Measurements from ENCODE around the gene ATOH8.

The ATOH8 gene, protein sequence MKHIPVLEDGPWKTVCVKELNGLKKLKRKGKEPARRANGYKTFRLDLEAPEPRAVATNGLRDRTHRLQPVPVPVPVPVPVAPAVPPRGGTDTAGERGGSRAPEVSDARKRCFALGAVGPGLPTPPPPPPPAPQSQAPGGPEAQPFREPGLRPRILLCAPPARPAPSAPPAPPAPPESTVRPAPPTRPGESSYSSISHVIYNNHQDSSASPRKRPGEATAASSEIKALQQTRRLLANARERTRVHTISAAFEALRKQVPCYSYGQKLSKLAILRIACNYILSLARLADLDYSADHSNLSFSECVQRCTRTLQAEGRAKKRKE

DNA sequence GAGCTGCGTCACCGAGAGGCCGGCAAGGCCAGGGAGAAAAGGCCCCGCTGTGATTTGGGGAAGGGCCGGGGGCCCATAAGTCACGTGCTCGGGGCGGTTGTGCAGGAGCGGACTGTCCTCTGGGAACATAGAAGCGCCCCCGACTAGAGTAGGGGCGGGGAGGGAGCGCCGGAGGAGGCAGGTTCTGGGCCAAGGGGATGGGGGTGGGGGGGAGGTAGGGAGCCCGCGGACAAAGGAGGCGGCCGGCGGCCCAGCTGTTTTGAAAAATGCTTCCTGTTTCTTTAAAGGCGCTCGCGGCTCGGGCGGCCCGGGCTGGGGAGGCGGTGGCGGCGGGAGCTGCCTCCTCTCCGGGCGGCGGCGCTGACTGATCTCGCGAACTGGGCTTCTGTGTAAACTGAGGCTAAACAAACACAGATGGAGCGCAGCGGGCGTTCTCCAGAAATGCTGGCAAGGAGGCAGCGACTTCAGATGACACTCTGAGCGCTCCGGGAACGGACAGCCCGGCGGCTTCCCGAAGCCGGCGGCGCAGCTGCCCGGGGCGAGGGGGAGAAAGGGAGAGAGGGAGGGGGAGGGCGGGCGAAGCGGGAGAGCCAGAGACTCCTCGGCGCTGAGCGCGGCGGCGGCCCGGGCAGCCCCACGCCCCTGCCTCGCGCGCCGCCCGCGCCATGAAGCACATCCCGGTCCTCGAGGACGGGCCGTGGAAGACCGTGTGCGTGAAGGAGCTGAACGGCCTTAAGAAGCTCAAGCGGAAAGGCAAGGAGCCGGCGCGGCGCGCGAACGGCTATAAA lies at the start of gene ATOH8:
TSS of gene ATOH8 (plus strand) at position 467 of the 788 bp plus-strand sequence. CDS start at position 666, 199 bp downstream.
- H3K36me3 ChIP-seq = no peaks in the 10 kb centered on the region
- H3K27me3 ChIP-seq = peaks cover 68 to 82% (median 74%) of the 10 kb centered on the region in 11 experiments
- H3K4me2 ChIP-seq = peak within 1 kb of the TSS; percentile 94 to 100 (median 100)
- H3K4me1 ChIP-seq = peaks cover 26 to 34% (median 30%) of the 10 kb centered on the region in 10 experiments
- TF ChIP-seq Cebpa-rat (IDR thresholded peaks at IDR 0.05) = no peak
- H3K9ac ChIP-seq = peak within 1 kb of the TSS; percentile 31 to 71 (median 65); a peak in 21 of 22 replicates
- H3K27ac ChIP-seq = peak within 1 kb of the TSS in 2 of 11 experiments; percentile 37 to 41; a peak in 3 of 22 replicates
- peaks cover 0 to 58% (median 31%) of the 10 kb centered on the region in 11 experiments; a peak in 17 of 22 replicates for H4K20me1 ChIP-seq
- peak within 1 kb of the TSS; percentile 60 to 76 (median 66) for H3K4me3 ChIP-seq
- H3K9me3 ChIP-seq (replicated peaks in 1 of 11) = no peaks in the 10 kb centered on the region

DNA sequence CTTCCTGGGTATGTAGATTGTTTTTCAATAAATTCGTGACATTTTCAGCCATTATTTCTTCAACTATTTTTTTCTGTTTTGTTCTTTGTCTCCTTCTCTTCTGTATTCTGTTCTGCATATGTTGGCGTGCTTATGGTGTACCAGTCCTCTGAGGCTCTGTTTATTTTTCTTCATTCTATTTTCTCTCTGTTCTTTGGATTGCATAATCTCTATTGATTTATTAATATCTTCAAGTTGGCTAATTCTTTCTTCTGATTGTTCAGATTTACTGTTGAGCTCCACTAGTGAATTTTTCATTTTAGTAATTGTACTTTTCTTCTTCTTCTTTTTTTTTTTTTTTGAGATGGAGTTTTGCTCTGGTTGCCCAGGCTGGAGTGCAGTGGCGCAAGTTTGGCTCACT lies 49.8 kb upstream of the ATOH8 start:
- Histone ChIP-seq H3K9ac (peak overlapping the region in 4 of 11 experiments; percentile 73 to 86 (median 83); a peak in 5 of 22 replicates), H3K27ac (peak overlapping the region in 8 of 11 experiments; percentile 70 to 97 (median 82); a peak in 15 of 22 replicates), H3K36me3 (no peaks in the 10 kb centered on the region), H3K27me3 (no peaks in the 10 kb centered on the region), H3K4me3 (no peak overlapping the region), H4K20me1 (no peaks in the 10 kb centered on the region), H3K4me1 (peaks cover 49 to 84% (median 68%) of the 10 kb centered on the region in 10 experiments), H3K4me2 (peak overlapping the region; percentile 78 to 97 (median 90)), H3K9me3 (replicated peaks in 1 of 11) (peaks cover 0 to 3% (median 0%) of the 10 kb centered on the region in 11 experiments; a peak in 1 of 22 replicates)
- TF ChIP-seq Cebpa-rat (IDR thresholded peaks at IDR 0.05) = no peak

DNA sequence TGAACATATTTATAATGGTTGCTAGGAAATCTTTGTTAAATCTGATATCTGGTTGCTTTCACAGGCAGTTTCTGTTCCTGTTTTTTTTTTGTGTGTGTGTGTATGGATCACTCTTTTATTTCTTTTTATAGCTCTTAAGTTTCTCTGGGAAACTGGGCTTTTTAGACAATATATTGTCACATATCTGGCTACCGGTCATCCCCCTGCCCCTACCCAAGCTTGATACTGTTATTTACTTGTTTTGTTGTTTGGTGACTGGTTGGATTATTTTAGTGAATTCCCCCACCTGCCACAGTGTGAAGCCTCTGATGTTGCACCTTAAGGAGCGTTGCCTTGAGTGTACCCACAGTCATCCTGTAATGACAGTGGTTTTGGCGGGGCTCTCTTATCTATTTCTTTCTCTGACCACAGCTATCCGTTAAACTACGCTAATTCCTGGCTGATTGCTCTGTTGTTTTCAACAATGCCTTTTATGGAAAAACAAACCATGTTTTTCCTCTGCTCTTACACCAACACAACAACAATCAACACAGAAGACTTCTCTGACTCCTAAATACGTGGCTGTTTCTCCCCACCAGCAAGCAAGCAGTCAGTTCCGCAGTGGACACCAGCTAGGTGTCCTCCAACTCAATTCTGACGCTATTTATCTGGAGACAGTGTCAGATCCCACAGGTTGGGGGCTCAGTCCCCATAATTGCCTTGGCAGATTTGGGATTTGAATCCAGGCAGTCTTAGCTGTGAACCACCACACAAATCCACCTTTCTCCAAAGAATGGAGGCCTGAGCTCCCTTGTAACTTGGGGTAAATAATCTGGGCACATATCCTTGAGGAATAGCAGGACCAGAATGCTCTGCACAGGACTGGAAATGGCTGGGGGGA lies 48.8 kb upstream of the ATOH8 start:
- Histone ChIP-seq H3K4me3 (peak overlapping the region in 7 of 10 experiments; percentile 0 to 53 (median 31); a peak in 8 of 20 replicates), H3K4me1 (peaks cover 59 to 89% (median 74%) of the 10 kb centered on the region in 10 experiments), H3K27ac (peak overlapping the region; percentile 70 to 97 (median 75))

DNA sequence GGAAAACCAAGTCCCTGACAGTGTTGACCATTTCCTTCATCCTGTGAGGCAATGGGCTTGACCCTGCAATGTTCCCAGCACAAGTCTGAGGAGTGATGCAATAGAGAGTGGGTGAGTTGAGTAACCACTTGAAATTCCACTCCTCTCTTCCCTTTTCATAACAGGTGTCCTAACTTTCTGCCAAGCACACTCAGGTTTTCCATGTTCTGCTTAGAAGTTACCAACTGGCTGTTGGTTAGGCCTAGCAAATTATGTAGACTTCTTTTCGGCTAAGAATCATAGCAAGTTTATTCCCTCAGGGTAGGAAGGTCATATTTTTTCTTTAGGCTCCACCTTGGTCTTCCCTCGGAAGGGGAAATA lies 48.1 kb upstream of the ATOH8 start:
- Histone ChIP-seq H4K20me1 (no peaks in the 10 kb centered on the region), H3K27me3 (no peaks in the 10 kb centered on the region), H3K27ac (peak overlapping the region; percentile 70 to 97 (median 75)), H3K4me1 (peaks cover 65 to 95% (median 80%) of the 10 kb centered on the region in 10 experiments), H3K9me3 (replicated peaks in 1 of 11) (no peaks in the 10 kb centered on the region), H3K4me3 (peak overlapping the region in 5 of 10 experiments; percentile 0 to 53 (median 38); a peak in 5 of 20 replicates), H3K4me2 (peak overlapping the region; percentile 78 to 97 (median 90)), H3K9ac (peak overlapping the region; percentile 41 to 86 (median 56); a peak in 19 of 22 replicates), H3K36me3 (no peaks in the 10 kb centered on the region)
- peak; percentile 21 to 93 (median 67); a peak in 18 of 22 replicates for TF ChIP-seq Cebpa-rat (IDR thresholded peaks at IDR 0.05)

More for the DNA sequence above, 48.8 kb upstream of the ATOH8 start:
- H3K27me3 ChIP-seq = no peaks in the 10 kb centered on the region
- H4K20me1 ChIP-seq = no peaks in the 10 kb centered on the region
- peak overlapping the region; percentile 41 to 86 (median 56) for H3K9ac ChIP-seq
- H3K36me3 ChIP-seq = no peaks in the 10 kb centered on the region
- peak overlapping the region; percentile 78 to 97 (median 90) for H3K4me2 ChIP-seq
- H3K9me3 ChIP-seq (replicated peaks in 1 of 11) = no peaks in the 10 kb centered on the region
- no peak for TF ChIP-seq Cebpa-rat (IDR thresholded peaks at IDR 0.05)

DNA sequence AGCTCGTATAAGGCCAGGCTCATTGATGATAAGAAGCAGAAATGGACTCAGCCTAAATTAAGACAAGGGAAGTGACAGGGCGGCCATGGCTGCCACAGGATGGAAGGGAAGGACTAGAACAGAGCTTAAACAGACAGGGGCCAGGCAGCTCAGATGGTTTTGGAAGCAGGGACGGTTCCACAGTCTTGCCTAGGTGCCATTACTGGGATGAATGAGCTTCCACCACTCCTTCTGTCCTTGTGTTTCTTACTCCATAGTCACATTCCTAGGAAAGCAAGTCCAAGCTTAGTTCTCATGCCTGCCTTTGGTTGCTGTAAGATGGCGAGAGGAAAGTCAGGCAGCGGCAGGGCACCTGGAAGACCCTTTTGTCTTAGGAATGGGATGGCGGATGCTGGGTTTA lies 47.7 kb upstream of the ATOH8 start:
- H3K36me3 ChIP-seq = no peaks in the 10 kb centered on the region
- no peaks in the 10 kb centered on the region for H3K9me3 ChIP-seq (replicated peaks in 1 of 11)
- H3K9ac ChIP-seq = peak overlapping the region in 6 of 11 experiments; percentile 4 to 86 (median 78); a peak in 11 of 22 replicates
- no peaks in the 10 kb centered on the region for H3K27me3 ChIP-seq
- H3K4me2 ChIP-seq = peak overlapping the region; percentile 78 to 97 (median 90)
- no peak for TF ChIP-seq Cebpa-rat (IDR thresholded peaks at IDR 0.05)
- H3K4me1 ChIP-seq = peaks cover 69 to 97% (median 84%) of the 10 kb centered on the region in 10 experiments
- H4K20me1 ChIP-seq = no peaks in the 10 kb centered on the region
- peak overlapping the region in 1 of 10 experiments; percentile 53; a peak in 1 of 20 replicates for H3K4me3 ChIP-seq
- H3K27ac ChIP-seq = peak overlapping the region; percentile 70 to 97 (median 75)

DNA sequence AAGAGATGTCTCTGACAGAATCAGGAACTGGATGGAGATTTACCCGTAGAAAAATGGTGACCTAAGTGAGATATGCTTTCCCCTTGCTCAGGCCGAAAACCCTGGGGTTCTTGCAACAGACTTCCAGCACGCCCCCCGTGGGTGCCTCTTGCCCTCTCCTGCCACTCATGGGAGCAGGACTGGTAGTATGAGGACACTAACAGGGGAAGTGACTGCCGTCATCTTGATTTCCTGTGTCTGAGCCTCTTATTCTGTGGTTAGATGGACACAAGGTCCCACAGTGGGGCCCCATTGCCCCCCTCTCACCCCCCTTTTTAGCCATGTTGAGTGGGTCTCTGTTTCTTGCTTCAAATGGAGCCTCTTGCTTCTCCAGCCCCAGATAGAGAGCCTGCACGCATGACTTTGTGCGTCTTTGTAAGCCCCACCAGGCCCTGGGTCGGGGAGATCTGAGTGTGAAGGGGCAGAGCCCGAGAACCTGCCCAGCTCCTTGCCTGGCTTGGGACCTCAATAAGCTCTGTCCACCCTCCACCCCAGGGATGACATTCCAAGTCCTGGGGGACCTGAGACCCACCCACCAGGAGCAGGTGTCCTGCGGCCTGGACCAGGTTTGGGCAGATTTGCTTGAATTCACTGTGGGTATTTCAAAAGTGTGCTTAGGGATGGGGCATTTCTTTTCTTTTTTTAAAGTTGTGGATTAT lies 47.0 kb upstream of the ATOH8 start:
- Histone ChIP-seq H3K9me3 (replicated peaks in 1 of 11) (no peaks in the 10 kb centered on the region), H3K4me1 (peaks cover 76 to 97% (median 87%) of the 10 kb centered on the region in 10 experiments), H4K20me1 (no peaks in the 10 kb centered on the region), H3K27ac (peak overlapping the region; percentile 70 to 97 (median 75)), H3K27me3 (no peaks in the 10 kb centered on the region), H3K4me2 (peak overlapping the region; percentile 78 to 97 (median 90)), H3K4me3 (peak overlapping the region in 1 of 10 experiments; percentile 53; a peak in 1 of 20 replicates), H3K9ac (peak overlapping the region in 7 of 11 experiments; percentile 4 to 86 (median 73); a peak in 10 of 22 replicates), H3K36me3 (no peaks in the 10 kb centered on the region)
- no peak for TF ChIP-seq Cebpa-rat (IDR thresholded peaks at IDR 0.05)

DNA sequence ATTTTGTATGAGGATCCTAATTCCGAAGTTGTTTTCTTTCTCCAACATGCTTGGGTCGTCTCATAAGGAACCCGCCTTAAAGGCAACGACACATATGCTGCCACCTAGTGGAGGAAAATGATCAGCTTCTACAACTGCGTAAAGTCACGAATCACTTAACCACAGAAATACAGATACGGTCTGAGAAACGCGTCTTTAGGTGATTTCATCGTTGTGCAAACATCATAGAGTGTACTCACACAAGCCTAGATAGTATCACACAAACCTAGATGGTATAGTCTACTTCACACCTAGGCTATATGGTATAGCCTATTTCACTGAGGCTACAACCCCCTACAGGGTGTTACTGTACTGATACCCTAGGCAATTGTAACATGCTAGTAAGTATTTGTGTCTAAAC lies 46.5 kb upstream of the ATOH8 start:
- no peak for TF ChIP-seq Cebpa-rat (IDR thresholded peaks at IDR 0.05)
- peak overlapping the region; percentile 78 to 97 (median 90); a peak in 21 of 22 replicates for H3K4me2 ChIP-seq

More for the DNA sequence above, 46.5 kb upstream of the ATOH8 start:
- Histone ChIP-seq H3K27me3 (no peaks in the 10 kb centered on the region), H3K27ac (peak overlapping the region in 7 of 11 experiments; percentile 73 to 97 (median 86); a peak in 14 of 22 replicates), H3K9ac (peak overlapping the region in 4 of 11 experiments; percentile 73 to 86 (median 83); a peak in 8 of 22 replicates), H3K4me3 (no peak overlapping the region), H4K20me1 (no peaks in the 10 kb centered on the region), H3K9me3 (replicated peaks in 1 of 11) (no peaks in the 10 kb centered on the region), H3K36me3 (no peaks in the 10 kb centered on the region), H3K4me1 (peaks cover 81 to 97% (median 88%) of the 10 kb centered on the region in 10 experiments)

Measured in BLaER1 treated with 17β-estradiol and CSF1 and Interleukin-3, amounts not matched to agents 10 nM and 100 nM (cell line).